Right lobe of liver (tissue), 6 donors: Measurements from ENCODE around the gene PXYLP1. TPM values are rescaled to one million over a fixed set of nuclear protein-coding genes. Genes with fewer than 3 reads are reported as not detected.

Experiments used
- ATAC-seq, 4 donors: fragments of 200-7000 bp; cut with Tn5 transposase; one replicate each; pipeline ENCODE4 v1.9.1; 2020; ENCODE audit warnings: mild to moderate bottlenecking in 4 of 4, moderate library complexity in 4 of 4
- DNase-seq, 3 donors: peaks; one replicate each; pipeline ENCODE4 v3.0.0-alpha.2; 2020
- H3K27ac ChIP-seq, 3 donors: fragments of 200-600 bp; one replicate each; pipeline ENCODE4 v1.8.0; 2022
- H3K27me3 ChIP-seq, 2 donors: fragments of 200-600 bp; one replicate each; pipeline ENCODE4 v1.8.0; 2022
- H3K36me3 ChIP-seq, 4 donors: fragments of 200-600 bp; sonication (generic) in 1 of 4; one replicate each; pipeline versions ENCODE4 v1.5.1 to v1.8.0; 2017 to 2022; ENCODE audit warnings: control low read depth in 1 of 4
- H3K4me1 ChIP-seq, 4 donors: fragments of 200-600 bp; sonication (generic) in 1 of 4; one replicate each; pipeline versions ENCODE4 v1.5.1 to v1.8.0; 2017 to 2022; ENCODE audit warnings: control low read depth in 1 of 4
- H3K4me3 ChIP-seq, 3 donors: fragments of 200-600 bp; one replicate each; pipeline ENCODE4 v1.8.0; 2022
- H3K9me3 ChIP-seq, 4 donors: fragments of 200-600 bp; sonication (generic) in 1 of 4; one replicate each; pipeline versions ENCODE4 v1.5.1 to v1.8.0; 2017 to 2022; ENCODE audit warnings: control low read depth in 1 of 4
- CTCF ChIP-seq, 4 donors: fragments of 200-600 bp in 3 of 4; fragments of 450-650 bp in 1 of 4; IDR thresholded peaks; one replicate each; pipeline versions ENCODE4 v1.5.1 to v1.8.0; 2016 to 2022; ENCODE audit warnings: antibody characterized with exemption in 4 of 4, mild to moderate bottlenecking in 2 of 4
- POLR2A ChIP-seq: fragments of 450-650 bp; IDR thresholded peaks from one replicate; pipeline ENCODE4 v1.6.1; 2017; ENCODE audit warnings: antibody characterized with exemption, mild to moderate bottlenecking
- WGBS: methylation state at CpG from one replicate; pipeline ENCODE4 v1.1.6; 2018; ENCODE audit warnings: low coverage, low lambda C conversion rate; ENCODE audit not compliant: insufficient coverage; ENCODE audit errors: missing lambda C conversion rate; 5-methylcytosine and 5-hydroxymethylcytosine counted together
- intact Hi-C, 2 donors: fragments of 100-400 bp; cut with DNase I; formaldehyde crosslinking; loops; one replicate each; pipeline versions ENCODE4 v1.11.2 to v1.14.1; 2022
- total RNA-seq, 6 experiments: library from RNA; depleted of rRNA in 2 of 6; stranded (reverse); fragments of >200 nt in 2 of 6; fragmentation: NEBNext Ultra II Directional in 3 of 6; extraction: Animal tissue kit (Norgen Biotek cat#: 25700) in 3 of 6; gene quantifications; one replicate each; pipeline versions ENCODE4 v1.1.0 to v1.2.4, GENCODE V29; 2016 to 2023
- donor health status: DM: no; HTN: yes; CAD: no.
- donor health status: DM: no; HTN: no; CAD: no.
- donor health status: DM: no; HTN: no; CAD: no.
- donor health status: DM: no; HTN: yes; CAD: no.
- donor health status: DM: no; HTN: yes; CAD: no.

Gene PXYLP1
- total RNA-seq, 6 experiments from 2014 or later = 2.0 to 4.7 (median 3.0) TPM

GRCh38 chr3:141258973-141259372 is 27.3 kb downstream of the PXYLP1 start:
- intact Hi-C loops = no loop called here
- TF ChIP-seq CTCF (IDR thresholded peaks at IDR 0.05) (no peak), POLR2A (no peak)
- Histone ChIP-seq H3K9me3 (no peaks in the 10 kb centered on the region), H3K36me3 (no peaks in the 10 kb centered on the region), H3K27me3 (no peaks in the 10 kb centered on the region), H3K4me1 (no peaks in the 10 kb centered on the region), H3K27ac (no peak overlapping the region), H3K4me3 (no peak overlapping the region)
- ATAC-seq = no peak
- peak in 1 of 3 donors; percentile 9 for DNase-seq
- 97% methylated on average over 2 of the region's 2 CpGs for WGBS

GRCh38 chr3:141259821-141260629 is 28.4 kb downstream of the PXYLP1 start:
- Histone ChIP-seq H3K9me3 (no peaks in the 10 kb centered on the region), H3K27ac (no peak overlapping the region), H3K27me3 (no peaks in the 10 kb centered on the region), H3K4me1 (no peaks in the 10 kb centered on the region), H3K4me3 (no peak overlapping the region), H3K36me3 (no peaks in the 10 kb centered on the region)
- DNase-seq (no peak), ATAC-seq (no peak)
- no peak for TF ChIP-seq POLR2A
- WGBS = 95% methylated on average over 8 of the region's 15 CpGs
- intact Hi-C loops = no loop called here

- no CpG with 5 or more reads among the region's 2 CpGs for WGBS
- intact Hi-C loops = no loop called here
- no peak overlapping the region for H3K4me3 ChIP-seq
- ATAC-seq (no peak), DNase-seq (no peak)
- no peaks in the 10 kb centered on the region for H3K27me3 ChIP-seq
- H3K36me3 ChIP-seq = no peaks in the 10 kb centered on the region
- H3K4me1 ChIP-seq = no peaks in the 10 kb centered on the region
- TF ChIP-seq CTCF (IDR thresholded peaks at IDR 0.05) = no peak
- TF ChIP-seq POLR2A = no peak
- no peaks in the 10 kb centered on the region for H3K9me3 ChIP-seq
- no peak overlapping the region for H3K27ac ChIP-seq
Observed at GRCh38 chr3:141260630-141260927, 29.0 kb downstream of the PXYLP1 start.

GRCh38 chr3:141261472-141262307 is 30.1 kb downstream of the PXYLP1 start:
- Histone ChIP-seq H3K4me3 (no peak overlapping the region), H3K9me3 (no peaks in the 10 kb centered on the region), H3K4me1 (no peaks in the 10 kb centered on the region), H3K27ac (no peak overlapping the region), H3K36me3 (no peaks in the 10 kb centered on the region), H3K27me3 (no peaks in the 10 kb centered on the region)
- ATAC-seq (no peak), DNase-seq (no peak)
- 74% methylated on average over 5 of the region's 8 CpGs for WGBS
- TF ChIP-seq CTCF (IDR thresholded peaks at IDR 0.05) (no peak), POLR2A (no peak)
- intact Hi-C loops = no loop called here

- no peak for ATAC-seq
- no peak overlapping the region for H3K4me3 ChIP-seq
- no peaks in the 10 kb centered on the region for H3K4me1 ChIP-seq
- no peaks in the 10 kb centered on the region for H3K27me3 ChIP-seq
- no peak overlapping the region for H3K27ac ChIP-seq
- no peaks in the 10 kb centered on the region for H3K9me3 ChIP-seq
- no peak for TF ChIP-seq POLR2A
- TF ChIP-seq CTCF (IDR thresholded peaks at IDR 0.05) = no peak
- 92% methylated on average over 4 of the region's 4 CpGs for WGBS
- no peak for DNase-seq
- intact Hi-C loops = no loop called here
- H3K36me3 ChIP-seq = no peaks in the 10 kb centered on the region
Observed at GRCh38 chr3:141262308-141262705, 30.7 kb downstream of the PXYLP1 start.
